ENCODE measurements around the gene GATA5. TPM values are rescaled to one million over a fixed set of nuclear protein-coding genes. Genes with fewer than 3 reads are reported as not detected.
"Not testable (repeated sequence)": the region's sequence is repeated elsewhere in the genome, so short reads cannot be mapped to it uniquely, and the experiment has no call there.

The GATA5 gene
- polyA plus RNA-seq, 1 donor, result 40.9 TPM

GRCh38 chr20:62496568-62497218 lies 20.9 kb upstream of the GATA5 start:
- DNase-seq, result peak in 1 of 2 donors; percentile 20
- Histone ChIP-seq H3K36me3 (ENCODE audit: control insufficient read depth, insufficient read depth, low read length) (no peaks in the 10 kb centered on the region), H3K4me3 (ENCODE audit: low read length) (no peak overlapping the region), H3K9me3 (ENCODE audit: control insufficient read depth, low read depth, low read length) (peaks cover 15% of the 10 kb centered on the region), H3K27ac (ENCODE audit: low read length) (no peak overlapping the region), H3K27me3 (ENCODE audit: control insufficient read depth, insufficient read depth, low read length) (no peaks in the 10 kb centered on the region), H3K4me1 (ENCODE audit: control insufficient read depth, insufficient read depth, low read length) (peaks cover 45% of the 10 kb centered on the region)
- no CpG with 5 or more reads among the region's 32 CpGs for WGBS (ENCODE audit: insufficient coverage, low lambda C conversion rate)

GRCh38 chr20:62495749-62496567 lies 20.2 kb upstream of the GATA5 start:
- H3K27ac ChIP-seq (ENCODE audit: low read length), result peak overlapping the region; percentile 64
- H3K4me3 ChIP-seq (ENCODE audit: low read length), result no peak overlapping the region
- DNase-seq, result peak in 1 of 2 donors; percentile 84
- H3K4me1 ChIP-seq (ENCODE audit: control insufficient read depth, insufficient read depth, low read length), result peaks cover 51% of the 10 kb centered on the region
- H3K36me3 ChIP-seq (ENCODE audit: control insufficient read depth, insufficient read depth, low read length), result no peaks in the 10 kb centered on the region
- peaks cover 18% of the 10 kb centered on the region for H3K9me3 ChIP-seq (ENCODE audit: control insufficient read depth, low read depth, low read length)
- no CpG with 5 or more reads among the region's 34 CpGs for WGBS (ENCODE audit: insufficient coverage, low lambda C conversion rate)
- H3K27me3 ChIP-seq (ENCODE audit: control insufficient read depth, insufficient read depth, low read length), result no peaks in the 10 kb centered on the region

DNA sequence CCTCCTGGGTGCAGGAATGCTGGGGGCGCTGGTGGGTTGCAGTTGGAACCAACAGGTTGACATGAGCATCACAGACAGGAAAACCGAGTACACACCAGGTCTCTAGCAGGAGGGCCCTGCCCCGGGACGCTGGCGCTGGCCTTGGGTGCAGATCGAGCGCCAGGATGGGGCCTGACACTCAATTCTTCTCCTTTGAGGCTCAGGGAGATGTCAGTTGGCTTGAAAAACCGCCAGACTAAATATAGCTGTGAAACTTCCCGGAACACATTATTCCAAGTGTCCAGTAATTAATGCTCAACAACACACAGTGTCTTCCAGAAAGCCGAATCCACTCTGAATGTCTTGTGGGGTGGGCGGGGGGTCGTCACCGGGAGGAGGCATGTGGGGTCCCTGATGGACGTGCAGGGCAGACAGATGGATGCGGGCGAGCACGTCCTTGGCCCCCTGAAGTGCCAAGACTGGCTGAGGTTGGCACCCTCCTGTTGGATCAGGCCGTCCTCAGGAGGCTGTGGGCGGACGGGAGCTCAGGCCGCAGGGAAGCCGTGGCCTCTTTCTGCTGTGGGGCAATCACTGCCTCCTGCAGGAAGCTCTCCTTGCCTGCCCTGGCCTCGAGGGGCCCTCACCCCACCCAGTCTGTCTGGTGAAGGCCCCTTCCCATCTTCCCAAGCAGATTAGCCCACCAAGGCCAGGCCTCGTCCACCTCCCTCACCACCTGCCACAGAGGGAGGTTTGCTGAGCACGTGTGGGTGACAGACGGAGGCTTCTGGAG lies 19.4 kb upstream of the GATA5 start:
- peak in 1 of 2 donors; percentile 21 for DNase-seq
- peak overlapping the region; percentile 64 for H3K27ac ChIP-seq (ENCODE audit: low read length)
- H3K27me3 ChIP-seq (ENCODE audit: control insufficient read depth, insufficient read depth, low read length), result no peaks in the 10 kb centered on the region
- H3K4me1 ChIP-seq (ENCODE audit: control insufficient read depth, insufficient read depth, low read length), result peaks cover 54% of the 10 kb centered on the region
- H3K9me3 ChIP-seq (ENCODE audit: control insufficient read depth, low read depth, low read length), result peaks cover 22% of the 10 kb centered on the region
- no peak overlapping the region for H3K4me3 ChIP-seq (ENCODE audit: low read length)
- WGBS (ENCODE audit: insufficient coverage, low lambda C conversion rate), result no CpG with 5 or more reads among the region's 26 CpGs
- no peaks in the 10 kb centered on the region for H3K36me3 ChIP-seq (ENCODE audit: control insufficient read depth, insufficient read depth, low read length)

DNA sequence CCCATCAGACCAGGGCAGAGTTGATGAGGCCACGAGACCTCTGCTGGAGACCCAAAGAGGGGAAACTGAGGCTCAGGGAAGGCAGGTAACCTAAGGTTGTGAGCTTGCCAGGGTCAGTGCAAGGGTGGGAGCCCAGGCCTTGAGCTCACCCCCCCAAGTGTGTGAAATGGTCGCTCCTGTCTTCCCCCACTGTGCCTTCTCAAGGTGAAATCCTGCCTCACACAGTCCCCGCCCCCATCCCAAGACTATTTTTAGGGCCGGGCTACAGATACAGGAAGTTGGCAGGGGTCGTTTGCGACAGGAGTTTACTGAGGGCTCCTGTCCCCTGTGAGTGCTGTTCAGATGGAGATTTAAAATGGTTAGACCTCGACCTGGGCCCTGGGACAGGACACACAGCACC lies 18.7 kb upstream of the GATA5 start:
- Histone ChIP-seq H3K9me3 (ENCODE audit: control insufficient read depth, low read depth, low read length) (peaks cover 22% of the 10 kb centered on the region), H3K27ac (ENCODE audit: low read length) (peak overlapping the region; percentile 64), H3K36me3 (ENCODE audit: control insufficient read depth, insufficient read depth, low read length) (no peaks in the 10 kb centered on the region), H3K4me1 (ENCODE audit: control insufficient read depth, insufficient read depth, low read length) (peaks cover 59% of the 10 kb centered on the region), H3K4me3 (ENCODE audit: low read length) (no peak overlapping the region), H3K27me3 (ENCODE audit: control insufficient read depth, insufficient read depth, low read length) (no peaks in the 10 kb centered on the region)
- no CpG with 5 or more reads among the region's 7 CpGs for WGBS (ENCODE audit: insufficient coverage, low lambda C conversion rate)
- peak in 1 of 2 donors; percentile 14 for DNase-seq

DNA sequence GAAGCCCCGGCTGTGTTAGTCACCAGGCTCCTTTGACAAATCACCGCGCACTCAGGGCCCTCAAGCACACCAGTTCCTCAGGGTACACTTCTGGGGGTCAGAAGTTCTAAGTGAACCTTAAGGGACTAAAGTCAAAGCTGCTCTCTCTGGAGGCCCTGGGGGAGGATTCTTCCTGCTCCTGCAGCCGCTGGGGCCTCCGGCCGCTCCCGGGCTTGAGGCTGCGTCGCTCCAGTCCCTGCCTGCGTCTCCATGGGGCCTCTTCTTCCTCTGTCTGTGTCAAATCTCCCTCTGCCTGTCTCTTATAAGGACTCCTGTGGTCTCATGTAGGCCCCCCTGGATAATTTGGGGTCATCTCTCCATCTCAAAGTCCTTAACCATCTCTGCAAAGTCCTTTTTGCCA lies 18.1 kb upstream of the GATA5 start:
- Histone ChIP-seq H3K9me3 (ENCODE audit: control insufficient read depth, low read depth, low read length) (peaks cover 22% of the 10 kb centered on the region), H3K4me3 (ENCODE audit: low read length) (no peak overlapping the region), H3K4me1 (ENCODE audit: control insufficient read depth, insufficient read depth, low read length) (peaks cover 65% of the 10 kb centered on the region), H3K36me3 (ENCODE audit: control insufficient read depth, insufficient read depth, low read length) (no peaks in the 10 kb centered on the region), H3K27ac (ENCODE audit: low read length) (no peak overlapping the region), H3K27me3 (ENCODE audit: control insufficient read depth, insufficient read depth, low read length) (no peaks in the 10 kb centered on the region)
- DNase-seq, result peak in 1 of 2 donors; percentile 31
- no CpG with 5 or more reads among the region's 10 CpGs for WGBS (ENCODE audit: insufficient coverage, low lambda C conversion rate)

DNA sequence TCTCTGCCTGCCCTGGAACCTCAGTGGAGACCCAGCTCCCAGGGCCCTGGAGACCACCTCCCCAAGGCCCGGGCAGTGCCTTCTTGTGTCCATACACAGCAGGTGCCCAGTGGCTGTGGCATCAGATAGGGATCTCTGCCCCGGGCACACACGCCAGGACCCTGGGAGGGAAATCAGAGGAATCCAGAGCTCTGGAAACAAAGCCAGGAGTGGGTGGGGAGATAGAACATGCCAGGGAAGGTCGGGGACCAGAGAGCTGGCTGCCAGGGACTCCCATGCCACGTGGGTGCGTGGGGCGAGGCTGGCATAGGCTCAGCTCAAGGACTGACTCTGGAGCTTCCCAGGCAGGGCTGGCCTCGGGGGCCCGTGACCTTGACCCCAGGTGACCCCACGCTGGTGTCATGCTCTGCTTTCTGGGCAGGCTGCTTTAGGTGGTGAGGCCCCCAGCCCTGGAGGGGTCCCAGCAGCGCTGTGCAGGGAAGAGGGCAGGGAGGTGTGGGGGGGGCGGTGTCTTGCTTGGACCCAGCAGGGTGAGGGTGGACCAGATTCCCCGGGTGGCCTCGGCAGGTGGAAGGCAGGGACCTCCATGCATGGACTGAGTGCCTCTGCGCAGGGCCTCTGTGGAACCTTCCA lies 17.6 kb upstream of the GATA5 start:
- peaks cover 70% of the 10 kb centered on the region for H3K4me1 ChIP-seq (ENCODE audit: control insufficient read depth, insufficient read depth, low read length)
- no peak for DNase-seq
- H3K36me3 ChIP-seq (ENCODE audit: control insufficient read depth, insufficient read depth, low read length), result no peaks in the 10 kb centered on the region
- H3K27ac ChIP-seq (ENCODE audit: low read length), result no peak overlapping the region
- no peaks in the 10 kb centered on the region for H3K27me3 ChIP-seq (ENCODE audit: control insufficient read depth, insufficient read depth, low read length)
- WGBS (ENCODE audit: insufficient coverage, low lambda C conversion rate), result no CpG with 5 or more reads among the region's 15 CpGs
- H3K9me3 ChIP-seq (ENCODE audit: control insufficient read depth, low read depth, low read length), result peaks cover 22% of the 10 kb centered on the region
- H3K4me3 ChIP-seq (ENCODE audit: low read length), result no peak overlapping the region

DNA sequence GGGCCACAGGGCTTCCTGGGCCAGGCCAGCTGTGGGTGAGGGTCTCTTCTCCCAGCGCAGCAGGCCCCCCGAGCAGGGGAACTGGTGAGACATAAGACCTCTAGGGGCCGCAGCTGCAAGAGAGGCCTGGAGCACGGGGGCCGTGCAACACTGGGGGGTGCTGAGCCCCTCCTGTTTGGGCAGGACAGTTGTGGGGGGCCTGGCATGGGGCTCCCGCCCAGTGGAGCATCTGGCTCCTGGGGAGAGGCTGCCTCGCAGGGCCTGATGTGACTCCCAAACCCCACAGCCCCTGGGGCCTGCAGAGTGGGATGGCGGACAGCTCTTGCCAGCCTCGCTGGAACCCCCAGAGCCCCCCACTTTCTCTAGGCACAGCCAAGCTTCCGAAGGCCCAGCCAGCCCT lies 16.9 kb upstream of the GATA5 start:
- no peaks in the 10 kb centered on the region for H3K36me3 ChIP-seq (ENCODE audit: control insufficient read depth, insufficient read depth, low read length)
- no CpG with 5 or more reads among the region's 10 CpGs for WGBS (ENCODE audit: insufficient coverage, low lambda C conversion rate)
- no peak overlapping the region for H3K27ac ChIP-seq (ENCODE audit: low read length)
- no peaks in the 10 kb centered on the region for H3K27me3 ChIP-seq (ENCODE audit: control insufficient read depth, insufficient read depth, low read length)
- peaks cover 76% of the 10 kb centered on the region for H3K4me1 ChIP-seq (ENCODE audit: control insufficient read depth, insufficient read depth, low read length)
- H3K4me3 ChIP-seq (ENCODE audit: low read length), result no peak overlapping the region
- DNase-seq, result no peak
- peaks cover 22% of the 10 kb centered on the region for H3K9me3 ChIP-seq (ENCODE audit: control insufficient read depth, low read depth, low read length)

DNA sequence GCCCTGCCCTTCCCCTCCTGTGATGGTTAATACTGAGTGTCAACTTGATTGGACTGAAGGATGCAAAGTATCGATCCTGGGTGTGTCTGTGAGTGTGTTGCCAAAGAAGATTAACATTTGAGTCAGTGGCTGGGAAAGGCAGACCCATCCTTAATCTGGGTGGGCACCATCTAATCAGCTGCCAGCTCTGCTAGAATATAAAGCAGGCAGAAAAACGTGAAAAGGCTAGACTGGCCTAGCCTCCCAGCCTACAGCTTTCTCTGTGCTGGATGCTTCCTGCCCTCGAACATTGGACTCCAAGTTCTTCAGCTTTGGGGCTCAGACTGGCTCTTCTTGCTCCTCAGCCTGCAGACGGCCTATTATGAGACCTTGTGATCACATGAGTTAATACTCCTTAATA lies 15.0 kb upstream of the GATA5 start:
- no CpG with 5 or more reads among the region's 4 CpGs for WGBS (ENCODE audit: insufficient coverage, low lambda C conversion rate)
- not testable (repeated sequence) for H3K4me3 ChIP-seq (ENCODE audit: low read length); H3K36me3 ChIP-seq (ENCODE audit: control insufficient read depth, insufficient read depth, low read length); H3K27me3 ChIP-seq (ENCODE audit: control insufficient read depth, insufficient read depth, low read length)
- DNase-seq, result peak in 1 of 2 donors; percentile 10
- Histone ChIP-seq H3K4me1 (ENCODE audit: control insufficient read depth, insufficient read depth, low read length) (peaks cover 84% of the 10 kb centered on the region), H3K9me3 (ENCODE audit: control insufficient read depth, low read depth, low read length) (peaks cover 22% of the 10 kb centered on the region), H3K27ac (ENCODE audit: low read length) (peak overlapping the region; percentile 97)

- H3K27me3 ChIP-seq (ENCODE audit: control insufficient read depth, insufficient read depth, low read length), result no peaks in the 10 kb centered on the region
- H3K27ac ChIP-seq (ENCODE audit: low read length), result peak overlapping the region; percentile 97
- peaks cover 84% of the 10 kb centered on the region for H3K4me1 ChIP-seq (ENCODE audit: control insufficient read depth, insufficient read depth, low read length)
- DNase-seq, result no peak
- WGBS (ENCODE audit: insufficient coverage, low lambda C conversion rate), result no CpG with 5 or more reads among the region's 8 CpGs
- H3K4me3 ChIP-seq (ENCODE audit: low read length), result no peak overlapping the region
- H3K9me3 ChIP-seq (ENCODE audit: control insufficient read depth, low read depth, low read length), result peaks cover 21% of the 10 kb centered on the region
- no peaks in the 10 kb centered on the region for H3K36me3 ChIP-seq (ENCODE audit: control insufficient read depth, insufficient read depth, low read length)
Observed at GRCh38 chr20:62489932-62490263, 14.1 kb upstream of the GATA5 start.

Measured in large intestine (tissue), 3 donors.